HFF-Myc (cell line): Measurements from ENCODE around the gene EZR.

Source experiments
- DNase-seq: peaks from one replicate; pipeline ENCODE4 v3.0.0-alpha.2; 2011; ENCODE audit warnings: low read depth; ENCODE audit errors: extremely low read depth
- H3K4me3 ChIP-seq: replicated peaks from 2 replicates; pipeline ENCODE4 v1.5.1; 2011; ENCODE audit warnings: low read depth, mild to moderate bottlenecking, control low read depth, low read length
- CTCF ChIP-seq: IDR thresholded peaks from 2 replicates; pipeline ENCODE4 v1.5.1; 2012; ENCODE audit warnings: mild to moderate bottlenecking, low read depth, low read length, control low read depth; ENCODE audit errors: missing control alignments

Gene EZR

DNA sequence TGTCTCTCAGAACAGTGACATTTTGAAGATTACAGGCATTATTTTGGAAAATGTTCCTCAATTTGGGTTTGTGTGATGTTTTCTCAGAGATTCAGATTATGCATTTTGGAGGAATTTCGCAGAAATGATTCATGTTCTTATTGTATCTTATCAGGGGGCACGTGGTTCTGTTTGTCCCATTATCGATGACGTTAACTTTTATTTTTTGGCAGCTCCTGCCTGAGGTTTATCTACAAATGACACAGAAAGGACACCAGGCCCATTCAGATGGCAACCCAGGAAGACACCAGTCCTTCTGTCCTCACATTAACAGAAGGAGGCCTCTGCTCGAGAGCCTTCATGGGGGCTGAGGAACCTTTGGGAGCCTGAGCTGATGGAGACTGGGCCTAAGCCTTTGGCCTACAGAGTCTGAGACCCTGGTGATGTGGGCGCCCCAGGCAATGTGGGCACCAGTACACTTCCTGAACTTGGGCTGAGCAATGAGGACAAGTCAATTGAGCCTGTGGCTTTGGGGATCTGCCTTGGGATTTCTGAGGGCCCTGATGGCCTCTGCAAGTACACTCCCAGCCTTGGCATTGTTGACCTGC, 41.2 kb upstream of the EZR start:
- DNase-seq, result no peak
- no peak overlapping the region for H3K4me3 ChIP-seq
- TF ChIP-seq CTCF, result no peak

GRCh38 chr6:158856261-158856660, 37.1 kb upstream of the EZR start:
- H3K4me3 ChIP-seq, result no peak overlapping the region
- no peak for TF ChIP-seq CTCF
- DNase-seq, result no peak

DNA sequence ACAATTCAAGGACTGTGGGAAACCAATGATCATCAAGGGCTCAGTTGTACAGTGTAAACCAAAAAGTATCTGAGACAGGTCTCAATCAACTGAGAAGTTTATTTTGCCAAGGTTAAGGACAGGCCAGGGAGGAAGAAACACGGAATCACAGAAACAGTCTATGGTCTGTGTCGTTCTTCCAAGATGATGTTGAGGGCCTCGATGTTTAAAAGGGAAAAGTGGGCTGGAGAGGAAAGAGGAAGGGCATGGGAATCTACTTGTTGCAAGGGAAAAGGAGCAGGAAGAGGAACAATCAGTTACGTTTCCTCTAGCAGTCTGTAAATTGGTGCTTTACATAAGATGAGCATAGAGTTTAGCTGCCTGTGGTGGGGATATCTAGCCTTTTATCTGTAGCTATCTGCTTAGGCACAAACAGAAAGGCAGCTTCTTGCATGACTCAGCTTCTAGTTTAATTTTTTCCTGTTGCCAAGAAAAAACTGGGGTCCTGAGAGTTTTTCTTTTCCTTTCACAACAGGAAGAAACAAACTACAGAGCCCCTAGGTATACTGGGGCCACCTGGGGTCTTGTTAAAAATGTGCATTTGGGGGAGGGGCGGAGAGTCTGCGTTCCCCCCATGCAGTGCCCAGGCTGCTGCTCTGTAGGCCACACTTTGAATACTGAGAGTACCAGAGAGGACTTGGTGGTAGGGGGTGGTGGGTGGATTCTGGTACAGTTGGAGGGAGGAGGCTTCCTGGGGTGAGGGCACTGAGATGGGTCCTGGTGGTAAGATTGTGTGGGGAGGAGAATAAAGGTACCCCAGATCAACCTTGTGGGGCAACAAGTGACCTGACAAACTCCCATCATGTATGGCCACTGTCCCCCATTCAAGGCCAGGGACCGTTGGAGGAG, 35.3 kb upstream of the EZR start:
- no peak for DNase-seq
- H3K4me3 ChIP-seq, result no peak overlapping the region
- no peak for TF ChIP-seq CTCF

- DNase-seq, result no peak
- no peak overlapping the region for H3K4me3 ChIP-seq
- no peak for TF ChIP-seq CTCF
Measured at GRCh38 chr6:158853880-158854213, 34.7 kb upstream of the EZR start.

DNA sequence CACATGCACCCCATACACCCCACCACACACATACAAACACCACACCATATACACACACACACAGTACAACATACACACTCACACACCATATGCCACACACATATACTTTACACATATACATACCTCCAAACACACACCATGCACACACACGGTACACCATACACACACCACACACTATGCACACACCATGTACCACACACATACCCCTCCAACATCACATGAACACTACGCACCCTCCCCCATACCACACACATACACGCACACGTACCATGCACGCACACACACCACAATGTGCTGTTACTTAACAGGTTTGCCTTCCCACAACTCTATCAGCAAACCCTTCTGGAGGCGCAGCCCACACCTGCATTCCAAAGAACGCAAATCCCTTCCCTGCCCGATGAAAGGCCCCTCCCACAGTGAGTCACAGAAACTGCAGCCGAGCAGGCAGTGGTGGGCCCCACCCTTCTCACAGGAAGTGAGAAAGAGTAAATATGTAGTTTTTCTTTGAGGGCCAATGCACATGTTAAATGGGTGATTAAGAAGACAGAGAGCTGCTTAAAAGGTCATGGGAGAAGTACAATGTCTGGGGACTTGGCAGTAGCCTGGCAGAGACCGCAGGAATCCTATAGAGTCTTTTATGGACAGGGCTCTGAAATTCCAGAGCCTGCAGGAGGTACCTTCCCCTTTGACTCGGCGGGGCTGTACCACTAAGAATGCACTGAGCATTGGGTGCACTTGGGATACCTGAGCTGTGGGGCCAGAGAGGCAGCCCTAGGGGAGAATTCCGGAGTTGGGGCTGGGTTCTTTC, 34.1 kb upstream of the EZR start:
- H3K4me3 ChIP-seq, result no peak overlapping the region
- no peak for TF ChIP-seq CTCF
- peak; percentile 89 for DNase-seq

- no peak overlapping the region for H3K4me3 ChIP-seq
- no peak for TF ChIP-seq CTCF
- DNase-seq, result no peak
Measured at GRCh38 chr6:158852312-158853071, 33.3 kb upstream of the EZR start.
